GM12874 (cell line): ENCODE measurements around the gene GAREM1.

Source experiments
- TF ChIP-seq, protein P1 (sequence below): IDR thresholded peaks from 2 replicates; pipeline ENCODE4 v1.5.1; 2011; ENCODE audit warnings: low read depth, mild to moderate bottlenecking, control low read depth, low read length, moderate library complexity; ENCODE audit not compliant: insufficient read depth

GAREM1 gene

DNA sequence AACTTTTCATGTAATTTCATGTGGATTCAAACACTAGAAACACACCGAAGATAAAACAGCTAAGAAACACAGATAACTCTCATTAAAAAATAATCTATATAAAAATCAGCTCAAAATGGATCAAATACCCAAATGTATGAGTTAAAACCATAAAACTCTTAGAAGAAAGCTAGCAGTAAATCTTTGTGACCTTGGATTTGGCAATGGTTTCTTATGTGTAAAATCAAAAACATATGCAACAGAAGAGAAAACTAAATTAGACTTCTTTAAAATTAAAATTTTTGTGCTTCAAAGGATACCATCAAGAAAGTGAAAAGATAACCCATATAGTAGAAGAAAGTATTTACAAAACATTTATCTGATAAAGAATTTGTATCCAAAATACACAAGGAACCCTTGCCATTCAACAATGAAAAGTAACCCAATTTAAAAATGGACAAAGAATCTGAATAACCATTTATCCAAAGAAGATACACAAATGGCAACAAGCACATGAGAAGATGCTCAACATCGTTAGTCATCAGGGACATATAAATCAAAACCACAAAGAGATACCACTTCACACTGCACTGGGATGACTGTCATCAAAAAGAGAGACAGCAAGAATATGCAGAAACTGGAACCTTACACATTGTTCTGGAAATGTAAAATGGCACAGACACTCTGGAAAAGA is 27.5 kb downstream of the GAREM1 start:
- TF ChIP-seq, protein P1, sequence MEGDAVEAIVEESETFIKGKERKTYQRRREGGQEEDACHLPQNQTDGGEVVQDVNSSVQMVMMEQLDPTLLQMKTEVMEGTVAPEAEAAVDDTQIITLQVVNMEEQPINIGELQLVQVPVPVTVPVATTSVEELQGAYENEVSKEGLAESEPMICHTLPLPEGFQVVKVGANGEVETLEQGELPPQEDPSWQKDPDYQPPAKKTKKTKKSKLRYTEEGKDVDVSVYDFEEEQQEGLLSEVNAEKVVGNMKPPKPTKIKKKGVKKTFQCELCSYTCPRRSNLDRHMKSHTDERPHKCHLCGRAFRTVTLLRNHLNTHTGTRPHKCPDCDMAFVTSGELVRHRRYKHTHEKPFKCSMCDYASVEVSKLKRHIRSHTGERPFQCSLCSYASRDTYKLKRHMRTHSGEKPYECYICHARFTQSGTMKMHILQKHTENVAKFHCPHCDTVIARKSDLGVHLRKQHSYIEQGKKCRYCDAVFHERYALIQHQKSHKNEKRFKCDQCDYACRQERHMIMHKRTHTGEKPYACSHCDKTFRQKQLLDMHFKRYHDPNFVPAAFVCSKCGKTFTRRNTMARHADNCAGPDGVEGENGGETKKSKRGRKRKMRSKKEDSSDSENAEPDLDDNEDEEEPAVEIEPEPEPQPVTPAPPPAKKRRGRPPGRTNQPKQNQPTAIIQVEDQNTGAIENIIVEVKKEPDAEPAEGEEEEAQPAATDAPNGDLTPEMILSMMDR = no peak

GRCh38 chr18:32442575-32442974 is 28.1 kb downstream of the GAREM1 start:
- TF ChIP-seq, protein P1 = no peak

- TF ChIP-seq, protein P1 = no peak
These were observed 29.1 kb downstream of the GAREM1 start for GRCh38 chr18:32441533-32441932.

- TF ChIP-seq, protein P1 = no peak
These were observed 30.2 kb downstream of the GAREM1 start for GRCh38 chr18:32440518-32440917.

DNA sequence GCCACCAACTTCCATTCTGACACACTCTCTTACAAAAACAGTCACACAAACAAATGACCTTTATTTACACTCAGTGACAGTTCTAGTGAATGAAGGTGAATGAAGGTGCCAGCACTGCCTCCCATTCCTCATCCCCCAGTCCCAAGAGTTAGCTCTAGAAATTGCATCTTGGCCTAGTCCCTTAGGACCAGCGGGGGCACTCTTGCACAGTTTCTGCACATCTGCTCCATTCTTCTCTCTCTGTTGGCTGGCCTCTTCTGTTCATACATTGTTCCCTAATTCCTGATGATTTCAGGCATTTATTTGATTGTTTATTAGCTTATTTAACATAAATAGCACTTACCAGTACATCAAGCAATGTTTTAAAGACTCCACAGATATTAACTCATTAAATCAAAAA is 30.9 kb downstream of the GAREM1 start:
- TF ChIP-seq, protein P1 = no peak

DNA sequence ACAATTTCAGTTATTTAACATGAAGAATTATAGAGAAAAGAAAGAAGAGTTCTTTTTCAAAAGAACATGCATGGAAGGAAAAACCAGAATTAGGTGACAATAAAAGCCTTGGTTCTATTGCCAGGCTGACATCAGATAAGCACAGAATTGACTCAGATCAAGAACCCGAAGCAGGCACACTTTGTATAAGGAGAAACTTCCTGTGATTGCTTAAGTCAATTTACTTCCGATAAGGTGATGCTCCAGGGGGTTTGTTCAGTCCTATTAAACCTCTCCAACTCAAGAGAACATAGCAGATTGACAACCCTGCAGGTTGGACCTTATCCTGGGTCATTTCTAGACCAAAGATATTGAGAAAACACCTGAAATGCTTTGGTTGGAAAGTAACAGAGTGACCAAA is 31.4 kb downstream of the GAREM1 start:
- TF ChIP-seq, protein P1 = no peak

- TF ChIP-seq, protein P1 = no peak
These were observed 32.5 kb downstream of the GAREM1 start for GRCh38 chr18:32438173-32438572.
